IMR-90 (cell line): ENCODE measurements around the gene SLC9A9. TPM values are rescaled to one million over a fixed set of nuclear protein-coding genes. Genes with fewer than 3 reads are reported as not detected.

ENCODE experiments used
- ATAC-seq: fragments of 200-7000 bp; cut with Tn5 transposase; 2 replicates; pipeline ENCODE4 v1.9.1; 2020; ENCODE audit warnings: low read depth, mild to moderate bottlenecking, moderate library complexity
- BruUV-seq: library from RNA; stranded (reverse); fragments of 400-500 nt; replicated peaks from 2 replicates; lab custom pipeline; 2021; lab: Mats Ljungman, UMichigan
- CTCF ChIA-PET: fragments of 300-600 bp; formaldehyde crosslinking; extraction: SDS; loops from one replicate; lab custom pipeline; 2021; ENCODE audit warnings: antibody characterized with exemption; lab: Yijun Ruan, JAX
- POLR2A ChIA-PET: fragments of 300-600 bp; sonication (Branson Sonifier 250); formaldehyde crosslinking; loops from one replicate; lab custom pipeline; 2022; ENCODE audit warnings: antibody characterized with exemption; ENCODE audit not compliant: unreplicated experiment; lab: Charles Lee
- DNase-seq: peaks from one replicate; pipeline ENCODE4 v3.0.0; 2013
- H2AFZ ChIP-seq: replicated peaks from 2 replicates; pipeline ENCODE3; 2013; ENCODE audit warnings: low read length, mild to moderate bottlenecking; ENCODE audit not compliant: poor library complexity
- H2AK5ac ChIP-seq: 2 replicates; pipeline ENCODE4 v1.6.1; 2013; ENCODE audit warnings: low read depth, low read length, inconsistent platforms
- H2AK9ac ChIP-seq: replicated peaks from 2 replicates; pipeline ENCODE3; 2013; ENCODE audit warnings: mild to moderate bottlenecking, low read depth, low read length, moderate library complexity; ENCODE audit not compliant: poor library complexity
- H2BK120ac ChIP-seq: 2 replicates; pipeline ENCODE4 v1.6.1; 2013; ENCODE audit warnings: low read depth, low read length, inconsistent platforms
- H2BK15ac ChIP-seq: 3 replicates; pipeline ENCODE4 v1.6.1; 2013; ENCODE audit warnings: low read depth, low read length, inconsistent platforms
- H2BK20ac ChIP-seq: 2 replicates; pipeline ENCODE4 v1.6.1; 2013; ENCODE audit warnings: low read depth, mild to moderate bottlenecking, inconsistent platforms, low read length, moderate library complexity
- H2BK5ac ChIP-seq: 2 replicates; pipeline ENCODE4 v1.6.1; 2013; ENCODE audit warnings: mild to moderate bottlenecking, low read depth, low read length, inconsistent platforms; ENCODE audit not compliant: poor library complexity, severe bottlenecking
- H3K14ac ChIP-seq: replicated peaks from 2 replicates; pipeline ENCODE4 v1.6.1; 2013; ENCODE audit warnings: low read depth, low read length, inconsistent platforms
- H3K18ac ChIP-seq: 2 replicates; pipeline ENCODE4 v1.6.1; 2013; ENCODE audit warnings: low read depth, low read length, control low read depth
- H3K23ac ChIP-seq: 2 replicates; pipeline ENCODE4 v1.6.1; 2013; ENCODE audit warnings: low read depth, low read length, inconsistent platforms
- H3K27ac ChIP-seq: 2 replicates; pipeline ENCODE4 v1.5.1; 2013; ENCODE audit warnings: mild to moderate bottlenecking, control low read depth, low read length; ENCODE audit not compliant: insufficient read depth
- H3K27me3 ChIP-seq: 2 replicates; pipeline ENCODE4 v1.6.1; 2013; ENCODE audit warnings: low read length; ENCODE audit not compliant: control insufficient read depth, insufficient read depth
- H3K36me3 ChIP-seq: 2 replicates; pipeline ENCODE4 v1.6.1; 2013; ENCODE audit warnings: low read length, mixed read lengths; ENCODE audit not compliant: control insufficient read depth, insufficient read depth
- H3K4ac ChIP-seq: 2 replicates; pipeline ENCODE4 v1.6.1; 2013; ENCODE audit warnings: low read depth, low read length, inconsistent platforms
- H3K4me1 ChIP-seq: 2 replicates; pipeline ENCODE4 v1.6.1; 2013; ENCODE audit warnings: low read length, mixed read lengths; ENCODE audit not compliant: control insufficient read depth, insufficient read depth
- H3K4me2 ChIP-seq: 2 replicates; pipeline ENCODE4 v1.6.1; 2013; ENCODE audit warnings: low read depth, mild to moderate bottlenecking, control low read depth, low read length, moderate library complexity
- H3K4me3 ChIP-seq: 2 replicates; pipeline ENCODE4 v1.5.1; 2013; ENCODE audit warnings: low read depth, mild to moderate bottlenecking, control low read depth, low read length, moderate library complexity; ENCODE audit not compliant: insufficient read depth
- H3K56ac ChIP-seq: 2 replicates; pipeline ENCODE4 v1.6.1; 2013; ENCODE audit warnings: low read length, inconsistent platforms; ENCODE audit not compliant: insufficient read depth; ENCODE audit errors: extremely low read depth
- H3K79me1 ChIP-seq, 2 experiments: 2 replicates each; pipeline ENCODE4 v1.6.1; 2013; ENCODE audit warnings: low read length in 2 of 2, inconsistent platforms in 1 of 2, low read depth in 1 of 2
- H3K9ac ChIP-seq: 2 replicates; pipeline ENCODE4 v1.6.1; 2013; ENCODE audit warnings: low read depth, low read length, control low read depth
- H3K9me1 ChIP-seq: 2 replicates; pipeline ENCODE4 v1.6.1; 2013; ENCODE audit warnings: low read length, inconsistent platforms; ENCODE audit not compliant: insufficient read depth
- H3K9me3 ChIP-seq: 2 replicates; pipeline ENCODE4 v1.6.1; 2013; ENCODE audit warnings: low read length; ENCODE audit not compliant: control insufficient read depth, insufficient read depth
- H4K20me1 ChIP-seq: 2 replicates; pipeline ENCODE4 v1.6.1; 2013; ENCODE audit warnings: low read length, inconsistent platforms; ENCODE audit not compliant: insufficient read depth
- H4K5ac ChIP-seq: 2 replicates; pipeline ENCODE4 v1.6.1; 2013; ENCODE audit warnings: mild to moderate bottlenecking, low read depth, low read length, control low read depth
- H4K8ac ChIP-seq, 2 experiments: 2 replicates each; pipeline ENCODE4 v1.6.1; 2013; ENCODE audit warnings: low read depth in 2 of 2, low read length in 2 of 2, control low read depth in 1 of 2, inconsistent platforms in 1 of 2
- H4K91ac ChIP-seq: 2 replicates; pipeline ENCODE4 v1.6.1; 2013; ENCODE audit warnings: low read depth, low read length, inconsistent platforms; ENCODE audit not compliant: insufficient read depth
- BHLHE40 ChIP-seq: fragments of 150-350 bp; IDR thresholded peaks from 2 replicates; pipeline ENCODE4 v1.6.1; 2016; ENCODE audit warnings: mild to moderate bottlenecking, low read depth, low read length
- MAZ ChIP-seq: IDR thresholded peaks from 2 replicates; pipeline ENCODE4 v1.6.1; 2012; ENCODE audit warnings: low read depth, mild to moderate bottlenecking, low read length, improper control_type of control experiment, moderate library complexity, borderline replicate concordance
- RCOR1 ChIP-seq: IDR thresholded peaks from 2 replicates; pipeline ENCODE4 v1.6.1; 2012; ENCODE audit warnings: mild to moderate bottlenecking, low read length, improper control_type of control experiment; ENCODE audit not compliant: insufficient replicate concordance
- dilution Hi-C: fragments of 300-500 bp; cut with HindIII; formaldehyde crosslinking; loops from one replicate; pipeline ENCODE4 v1.14.3; 2018; ENCODE audit warnings: low sequenced_read_pairs; ENCODE audit not compliant: unreplicated experiment
- in situ Hi-C: fragments of 300-500 bp; cut with MboI; formaldehyde crosslinking; loops from 3 replicates; pipeline ENCODE4 v1.14.3; 2019; ENCODE audit warnings: low sequenced_read_pairs, inconsistent platforms, mixed read lengths
- intact Hi-C: fragments of 100-400 bp; cut with micrococcal nuclease; formaldehyde crosslinking; loops from 2 replicates; pipeline ENCODE4 v1.10.0; 2022
- polyA plus RNA-seq, 3 experiments: library from polyadenylated mRNA; depleted of rRNA; stranded (reverse); fragments of >200 nt; gene quantifications; 2 replicates each; pipeline ENCODE4 v1.2.3, GENCODE V29; 2012; ENCODE audit warnings: low replicate concordance in 1 of 3
- total RNA-seq: library from RNA; depleted of rRNA; stranded (reverse); fragments of >200 nt; gene quantifications from 2 replicates; pipeline ENCODE4 v1.2.3, GENCODE V29; 2012

The SLC9A9 gene
- total and polyA plus RNA-seq, 2 of the 4 experiments (the other 2 are of a cell fraction): 1.4 to 2.3 TPM

DNA sequence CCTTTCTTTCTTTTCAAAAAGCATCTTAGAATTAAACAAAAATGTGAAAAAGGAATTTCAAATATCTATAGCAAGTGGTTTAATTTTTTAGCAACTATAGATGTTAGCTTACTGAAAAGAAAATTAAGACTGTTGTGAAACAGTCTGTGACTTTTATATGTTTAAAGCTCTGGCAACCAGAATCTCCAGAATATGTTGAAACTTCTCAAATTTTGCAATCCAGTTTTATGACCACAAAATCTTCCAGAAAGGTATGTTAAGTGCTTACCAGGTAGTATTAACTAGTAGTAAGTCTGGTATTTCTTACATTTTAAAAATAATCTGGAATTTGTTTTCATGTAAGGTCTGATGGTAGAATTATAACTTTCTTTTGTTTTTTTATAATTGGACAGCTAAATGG, 235.0 kb downstream of the SLC9A9 start:
- intact Hi-C loops: no loop called here
- Histone ChIP-seq H2BK120ac (no peak overlapping the region), H3K9me3 (no peaks in the 10 kb centered on the region), H3K4me1 (no peaks in the 10 kb centered on the region), H3K23ac (no peak overlapping the region), H2BK20ac (no peak overlapping the region), H3K27ac (no peak overlapping the region), H2AFZ (no peak overlapping the region), H3K4ac (no peak overlapping the region), H3K14ac (no peak overlapping the region), H3K79me1 (no peaks in the 10 kb centered on the region), H4K5ac (no peak overlapping the region), H4K91ac (no peak overlapping the region), H3K4me2 (no peak overlapping the region), H2AK5ac (no peak overlapping the region), H3K18ac (no peak overlapping the region), H3K9ac (no peak overlapping the region), H3K36me3 (no peaks in the 10 kb centered on the region), H2AK9ac (no peak overlapping the region), H3K27me3 (no peaks in the 10 kb centered on the region), H2BK5ac (no peak overlapping the region), H3K9me1 (no peaks in the 10 kb centered on the region), H3K4me3 (no peak overlapping the region), H4K8ac (no peak overlapping the region), H3K56ac (no peak overlapping the region), H2BK15ac (no peak overlapping the region), H4K20me1 (no peaks in the 10 kb centered on the region)
- in situ Hi-C loops: no loop called here
- ChIA-PET POLR2A (no interaction called here), CTCF (no interaction called here)
- ATAC-seq (no peak), DNase-seq (no peak)
- BruUV-seq: no TSS peak
- dilution Hi-C loops: no loop called here
- no peak for TF ChIP-seq BHLHE40
- TF ChIP-seq MAZ: no peak
- no peak for TF ChIP-seq RCOR1
